ENCODE results near the gene ATP2B2.

ATP2B2 gene

GRCh38 chr3:10405816-10406215 lies 99.6 kb downstream of the ATP2B2 start:
- in situ Hi-C loops (cut with MboI; ENCODE audit: low sequenced_read_pairs): no loop called here

GRCh38 chr3:10404876-10405275 lies 100.5 kb downstream of the ATP2B2 start:
- in situ Hi-C loops (cut with MboI; ENCODE audit: low sequenced_read_pairs): no loop called here

GRCh38 chr3:10404377-10404776 lies 101.0 kb downstream of the ATP2B2 start:
- in situ Hi-C loops (cut with MboI; ENCODE audit: low sequenced_read_pairs): no loop called here

- in situ Hi-C loops (cut with MboI; ENCODE audit: low sequenced_read_pairs): no loop called here
These were observed 103.2 kb downstream of the ATP2B2 start for GRCh38 chr3:10401990-10402761.

GRCh38 chr3:10400749-10401495 lies 104.5 kb downstream of the ATP2B2 start:
- in situ Hi-C loops (cut with MboI; ENCODE audit: low sequenced_read_pairs): no loop called here

- in situ Hi-C loops (cut with MboI; ENCODE audit: low sequenced_read_pairs): no loop called here
These were observed 105.2 kb downstream of the ATP2B2 start for GRCh38 chr3:10400050-10400748.

GRCh38 chr3:10399634-10400033 lies 105.8 kb downstream of the ATP2B2 start:
- in situ Hi-C loops (cut with MboI; ENCODE audit: low sequenced_read_pairs): no loop called here

- in situ Hi-C loops (cut with MboI; ENCODE audit: low sequenced_read_pairs): no loop called here
These were observed 107.0 kb downstream of the ATP2B2 start for GRCh38 chr3:10398341-10398740.

GRCh38 chr3:10397879-10398278 lies 107.5 kb downstream of the ATP2B2 start:
- in situ Hi-C loops (cut with MboI; ENCODE audit: low sequenced_read_pairs): no loop called here

- in situ Hi-C loops (cut with MboI; ENCODE audit: low sequenced_read_pairs): no loop called here
These were observed 108.5 kb downstream of the ATP2B2 start for GRCh38 chr3:10396931-10397330.

- in situ Hi-C loops (cut with MboI; ENCODE audit: low sequenced_read_pairs): no loop called here
These were observed 109.3 kb downstream of the ATP2B2 start for GRCh38 chr3:10396083-10396482.

- in situ Hi-C loops (cut with MboI; ENCODE audit: low sequenced_read_pairs): no loop called here
These were observed 109.7 kb downstream of the ATP2B2 start for GRCh38 chr3:10395671-10396070.

GRCh38 chr3:10395196-10395595 lies 110.2 kb downstream of the ATP2B2 start:
- in situ Hi-C loops (cut with MboI; ENCODE audit: low sequenced_read_pairs): no loop called here

GRCh38 chr3:10394491-10395025 lies 110.8 kb downstream of the ATP2B2 start:
- in situ Hi-C loops (cut with MboI; ENCODE audit: low sequenced_read_pairs): no loop called here

- in situ Hi-C loops (cut with MboI; ENCODE audit: low sequenced_read_pairs): no loop called here
These were observed 111.9 kb downstream of the ATP2B2 start for GRCh38 chr3:10393514-10393913.

- in situ Hi-C loops (cut with MboI; ENCODE audit: low sequenced_read_pairs): no loop called here
These were observed 112.4 kb downstream of the ATP2B2 start for GRCh38 chr3:10392906-10393461.

- in situ Hi-C loops (cut with MboI; ENCODE audit: low sequenced_read_pairs): no loop called here
These were observed 113.1 kb downstream of the ATP2B2 start for GRCh38 chr3:10392244-10392643.

GRCh38 chr3:10391391-10391790 lies 114.0 kb downstream of the ATP2B2 start:
- in situ Hi-C loops (cut with MboI; ENCODE audit: low sequenced_read_pairs): no loop called here

- in situ Hi-C loops (cut with MboI; ENCODE audit: low sequenced_read_pairs): no loop called here
These were observed 114.6 kb downstream of the ATP2B2 start for GRCh38 chr3:10390641-10391373.

- in situ Hi-C loops (cut with MboI; ENCODE audit: low sequenced_read_pairs): no loop called here
These were observed 115.4 kb downstream of the ATP2B2 start for GRCh38 chr3:10389995-10390394.

All from HL-60/S4 treated with retinoic acid at 250 ng/mL for 4 days and 3 days (cell line).